GM19324 (cell line): ENCODE data around the gene FBXL20.

Experiments
- ATAC-seq: cut with Tn5 transposase; IDR thresholded peaks from one replicate; pipeline ENCODE4 v1.9.1; 2021; ENCODE audit warnings: mild to moderate bottlenecking, moderate library complexity; ENCODE audit not compliant: unreplicated experiment, low FRiP score

Gene FBXL20

DNA sequence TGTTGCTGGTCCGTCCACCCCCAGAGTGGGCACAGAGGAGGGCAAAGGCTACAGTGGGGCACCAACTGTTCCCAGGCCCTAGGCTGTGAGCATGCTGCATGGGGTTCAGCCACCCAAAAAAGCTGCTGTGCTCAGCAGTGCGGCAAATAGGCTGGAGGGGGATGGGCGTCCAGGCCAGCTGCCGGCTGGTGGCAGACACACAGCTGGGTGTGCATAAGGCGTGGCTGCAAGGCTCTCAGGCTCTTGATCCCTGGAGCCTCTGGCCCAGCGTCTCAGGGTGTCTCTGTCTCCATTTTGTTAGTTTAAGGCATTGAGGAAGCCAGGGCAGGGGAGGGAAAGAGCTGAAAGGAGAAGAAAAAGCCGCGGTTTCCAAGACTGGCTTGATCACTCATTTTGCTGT is 192.5 kb downstream of the FBXL20 start:
- no peak for ATAC-seq

DNA sequence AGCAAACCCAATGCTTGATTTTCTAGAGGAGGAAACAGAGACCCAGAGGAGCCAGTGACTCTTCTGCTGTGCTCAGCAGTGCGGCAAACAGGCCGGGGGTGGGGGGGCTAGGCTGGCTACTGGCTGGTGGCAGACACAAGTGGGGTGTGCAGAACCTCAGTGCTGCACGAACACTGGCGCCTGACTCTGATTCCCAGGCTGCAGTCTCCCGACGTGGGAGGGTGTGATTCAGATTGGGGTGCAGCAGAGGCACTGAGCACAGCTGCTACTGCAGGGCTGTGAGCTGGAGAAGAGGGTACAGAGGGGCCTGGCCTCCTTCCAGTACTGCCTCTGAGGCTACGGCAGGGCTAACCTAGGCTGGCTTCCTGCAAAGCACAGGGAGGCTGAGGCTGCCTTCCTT is 193.3 kb downstream of the FBXL20 start:
- no peak for ATAC-seq

DNA sequence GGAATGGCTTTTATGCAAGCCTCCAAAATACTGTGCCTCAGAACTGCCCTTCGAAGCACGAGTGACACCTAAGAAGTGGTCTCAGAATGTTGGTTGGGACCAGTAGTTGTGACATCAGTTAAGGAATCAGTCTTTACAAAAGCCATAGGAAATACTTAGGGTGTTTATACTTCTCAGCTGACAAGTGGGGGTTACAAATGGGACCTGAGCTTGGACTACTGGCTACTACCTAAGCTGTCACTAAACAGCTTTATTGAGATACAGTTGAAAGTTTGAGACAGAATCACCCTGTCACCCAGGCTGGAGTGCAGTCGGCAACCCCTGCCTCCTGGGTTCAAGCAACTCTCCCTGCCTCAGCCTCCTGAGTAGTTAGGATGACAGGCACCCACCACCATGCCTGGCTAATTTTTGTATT is 196.3 kb downstream of the FBXL20 start:
- ATAC-seq, result no peak

DNA sequence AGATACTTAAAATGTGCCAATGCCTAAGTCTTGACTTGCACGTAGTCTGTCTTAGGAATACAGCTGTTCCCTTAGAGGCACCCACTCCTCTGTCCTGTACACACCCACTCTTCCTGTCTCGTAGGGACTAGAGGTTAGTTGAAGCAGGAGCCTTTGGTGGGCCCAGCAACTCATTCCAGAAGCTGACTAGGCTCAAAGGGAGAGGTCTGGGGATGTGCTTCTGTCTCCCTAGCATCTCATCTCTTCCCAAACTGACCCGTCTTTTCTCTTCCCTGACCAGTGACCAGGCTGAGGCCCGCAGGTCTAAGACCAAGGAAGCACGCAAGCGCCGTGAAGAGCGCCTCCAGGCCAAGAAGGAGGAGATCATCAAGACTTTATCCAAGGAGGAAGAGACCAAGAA is 197.2 kb downstream of the FBXL20 start:
- no peak for ATAC-seq
